DOHH2 (cell line): ENCODE results near the gene GPC5.

Experiments used
- H3F3A ChIP-seq: fragments of 200-600 bp; sonication (generic), shearing (Covaris generic); 2 replicates; pipeline ENCODE4 v1.6.0; 2016; ENCODE audit warnings: antibody characterized with exemption, mild to moderate bottlenecking; ENCODE audit not compliant: control insufficient read depth, insufficient read depth
- H3K27ac ChIP-seq: fragments of 200-600 bp; sonication (generic); 2 replicates; pipeline ENCODE4 v1.5.1; 2014; ENCODE audit warnings: low read depth, mild to moderate bottlenecking, low read length, moderate library complexity
- H3K27me3 ChIP-seq: fragments of 200-600 bp; sonication (generic); 2 replicates; pipeline ENCODE4 v1.6.1; 2014; ENCODE audit warnings: mild to moderate bottlenecking, low read length, mixed read lengths; ENCODE audit not compliant: control insufficient read depth
- H3K36me3 ChIP-seq: fragments of 200-600 bp; sonication (generic); 2 replicates; pipeline ENCODE4 v1.6.1; 2014; ENCODE audit warnings: mild to moderate bottlenecking, low read length, moderate library complexity, mixed read lengths; ENCODE audit not compliant: control insufficient read depth
- H3K4me1 ChIP-seq: fragments of 200-600 bp; sonication (generic); 2 replicates; pipeline ENCODE4 v1.6.1; 2014; ENCODE audit warnings: mild to moderate bottlenecking, low read length, mixed read lengths; ENCODE audit not compliant: control insufficient read depth
- H3K4me2 ChIP-seq: fragments of 200-600 bp; sonication (generic); 2 replicates; pipeline ENCODE4 v1.6.0; 2014; ENCODE audit warnings: mild to moderate bottlenecking, low read length, moderate library complexity
- H3K4me3 ChIP-seq: fragments of 200-600 bp; sonication (generic); 2 replicates; pipeline ENCODE4 v1.5.1; 2014; ENCODE audit warnings: mild to moderate bottlenecking, low read length, mixed read lengths
- H3K79me2 ChIP-seq: fragments of 200-600 bp; sonication (generic); 2 replicates; pipeline ENCODE4 v1.6.1; 2014; ENCODE audit warnings: mild to moderate bottlenecking, low read length, mixed read lengths; ENCODE audit not compliant: control insufficient read depth
- H3K9me2 ChIP-seq: fragments of 200-600 bp; sonication (generic); replicated peaks from 2 replicates; pipeline ENCODE4 v1.6.1; 2014; ENCODE audit warnings: mild to moderate bottlenecking, low read length, mixed read lengths; ENCODE audit not compliant: control insufficient read depth
- H3K9me3 ChIP-seq: fragments of 200-600 bp; sonication (generic); 2 replicates; pipeline ENCODE4 v1.6.1; 2014; ENCODE audit warnings: antibody characterized with exemption, low read length, mixed read lengths; ENCODE audit not compliant: control insufficient read depth, insufficient read depth
- H4K20me1 ChIP-seq: fragments of 200-600 bp; sonication (generic); 2 replicates; pipeline ENCODE4 v1.6.0; 2014; ENCODE audit warnings: low read depth, mild to moderate bottlenecking, antibody characterized with exemption, low read length, moderate library complexity; ENCODE audit not compliant: control insufficient read depth, insufficient read depth
- EZH2phosphoT487 ChIP-seq: fragments of 200-600 bp; sonication (generic); IDR thresholded peaks from 2 replicates; pipeline ENCODE4 v1.6.1; 2017; ENCODE audit warnings: borderline replicate concordance, mild to moderate bottlenecking, antibody characterized with exemption, low read length, moderate library complexity, mixed read lengths
- TF ChIP-seq, protein P1 (sequence below): fragments of 200-600 bp; sonication (generic); IDR thresholded peaks from one replicate; pipeline ENCODE4 v1.5.1; 2014; ENCODE audit warnings: antibody characterized with exemption, mild to moderate bottlenecking, low read depth, low read length; ENCODE audit not compliant: poor library complexity, severe bottlenecking

Gene GPC5

DNA sequence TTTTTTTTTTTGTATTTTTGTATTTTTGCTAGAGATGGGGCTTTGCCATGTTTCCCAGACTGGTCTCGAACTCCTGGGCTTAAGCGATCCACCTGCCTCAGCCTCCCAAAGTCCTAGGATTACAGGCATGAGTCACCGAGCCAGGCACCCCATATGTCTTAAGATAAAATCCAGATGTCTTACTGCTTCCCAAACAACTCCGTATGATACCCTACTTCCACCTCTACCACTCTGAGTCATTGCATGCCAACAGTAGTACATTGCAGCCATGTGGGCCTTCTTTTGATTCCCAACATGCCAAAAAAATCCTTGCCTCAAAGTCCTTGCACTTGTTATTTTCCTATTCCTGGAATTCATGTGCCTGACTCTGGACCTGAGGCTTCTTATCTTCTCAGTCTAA, 799.2 kb downstream of the GPC5 start:
- Histone ChIP-seq H3K36me3 (no peaks in the 10 kb centered on the region), H3K79me2 (no peaks in the 10 kb centered on the region), H3K4me3 (no peak overlapping the region), H3F3A (no peaks in the 10 kb centered on the region), H4K20me1 (no peaks in the 10 kb centered on the region), H3K4me1 (no peaks in the 10 kb centered on the region), H3K27me3 (no peaks in the 10 kb centered on the region), H3K4me2 (no peak overlapping the region), H3K9me2 (no peaks in the 10 kb centered on the region), H3K27ac (no peak overlapping the region), H3K9me3 (no peaks in the 10 kb centered on the region)
- TF ChIP-seq EZH2phosphoT487, result no peak
- TF ChIP-seq, protein P1, sequence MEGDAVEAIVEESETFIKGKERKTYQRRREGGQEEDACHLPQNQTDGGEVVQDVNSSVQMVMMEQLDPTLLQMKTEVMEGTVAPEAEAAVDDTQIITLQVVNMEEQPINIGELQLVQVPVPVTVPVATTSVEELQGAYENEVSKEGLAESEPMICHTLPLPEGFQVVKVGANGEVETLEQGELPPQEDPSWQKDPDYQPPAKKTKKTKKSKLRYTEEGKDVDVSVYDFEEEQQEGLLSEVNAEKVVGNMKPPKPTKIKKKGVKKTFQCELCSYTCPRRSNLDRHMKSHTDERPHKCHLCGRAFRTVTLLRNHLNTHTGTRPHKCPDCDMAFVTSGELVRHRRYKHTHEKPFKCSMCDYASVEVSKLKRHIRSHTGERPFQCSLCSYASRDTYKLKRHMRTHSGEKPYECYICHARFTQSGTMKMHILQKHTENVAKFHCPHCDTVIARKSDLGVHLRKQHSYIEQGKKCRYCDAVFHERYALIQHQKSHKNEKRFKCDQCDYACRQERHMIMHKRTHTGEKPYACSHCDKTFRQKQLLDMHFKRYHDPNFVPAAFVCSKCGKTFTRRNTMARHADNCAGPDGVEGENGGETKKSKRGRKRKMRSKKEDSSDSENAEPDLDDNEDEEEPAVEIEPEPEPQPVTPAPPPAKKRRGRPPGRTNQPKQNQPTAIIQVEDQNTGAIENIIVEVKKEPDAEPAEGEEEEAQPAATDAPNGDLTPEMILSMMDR, result no peak

DNA sequence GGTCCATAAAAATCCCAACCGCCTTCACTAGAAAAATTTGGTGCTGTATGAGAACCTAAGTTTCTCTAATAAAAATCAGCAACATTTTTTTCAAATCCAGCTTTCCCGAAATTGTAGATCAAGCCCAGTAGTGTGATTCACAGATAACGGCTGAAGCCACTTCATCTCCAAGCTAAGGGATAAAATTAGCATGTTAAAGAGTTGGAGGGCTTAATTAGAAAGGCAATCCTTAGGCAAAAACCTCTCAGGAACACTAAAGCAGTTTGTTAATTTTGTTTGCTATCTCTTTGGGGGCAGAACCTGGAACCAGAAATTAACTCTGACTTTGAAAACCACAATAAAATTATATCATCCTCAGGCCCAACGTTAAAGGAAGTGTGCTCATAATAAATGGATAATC, 820.2 kb downstream of the GPC5 start:
- H3K9me2 ChIP-seq, result no peaks in the 10 kb centered on the region
- H3K36me3 ChIP-seq, result no peaks in the 10 kb centered on the region
- H4K20me1 ChIP-seq, result no peaks in the 10 kb centered on the region
- no peak overlapping the region for H3K27ac ChIP-seq
- H3F3A ChIP-seq, result no peaks in the 10 kb centered on the region
- TF ChIP-seq, protein P1, result no peak
- TF ChIP-seq EZH2phosphoT487, result no peak
- no peak overlapping the region for H3K4me2 ChIP-seq
- H3K4me1 ChIP-seq, result no peaks in the 10 kb centered on the region
- H3K4me3 ChIP-seq, result no peak overlapping the region
- H3K79me2 ChIP-seq, result no peaks in the 10 kb centered on the region
- H3K27me3 ChIP-seq, result no peaks in the 10 kb centered on the region
- no peaks in the 10 kb centered on the region for H3K9me3 ChIP-seq

DNA sequence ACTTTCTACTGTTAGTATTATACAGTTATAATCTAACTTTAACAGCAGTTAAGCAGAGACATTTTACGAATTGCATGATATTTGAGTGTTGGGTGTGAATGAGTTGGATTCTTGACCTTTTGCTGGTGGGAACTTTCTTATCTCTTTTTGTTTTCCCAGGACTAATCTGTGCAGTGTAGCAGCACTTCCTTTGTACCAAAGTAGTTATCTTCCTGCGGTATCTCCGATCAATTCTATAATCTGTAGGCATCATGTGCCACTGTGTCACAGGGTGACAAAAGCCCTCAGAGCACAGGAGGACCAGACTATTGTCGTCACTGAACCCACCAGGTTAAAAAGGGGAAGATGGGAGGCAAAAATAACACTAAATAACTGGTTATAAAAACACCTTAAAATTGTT, 823.5 kb downstream of the GPC5 start:
- no peaks in the 10 kb centered on the region for H3K4me1 ChIP-seq
- no peaks in the 10 kb centered on the region for H4K20me1 ChIP-seq
- H3K27ac ChIP-seq, result no peak overlapping the region
- H3K4me2 ChIP-seq, result no peak overlapping the region
- no peaks in the 10 kb centered on the region for H3F3A ChIP-seq
- no peaks in the 10 kb centered on the region for H3K9me2 ChIP-seq
- no peak overlapping the region for H3K4me3 ChIP-seq
- no peaks in the 10 kb centered on the region for H3K36me3 ChIP-seq
- TF ChIP-seq EZH2phosphoT487, result no peak
- TF ChIP-seq, protein P1, result no peak
- no peaks in the 10 kb centered on the region for H3K79me2 ChIP-seq
- no peaks in the 10 kb centered on the region for H3K9me3 ChIP-seq
- H3K27me3 ChIP-seq, result no peaks in the 10 kb centered on the region
